ENCODE data around the gene LBHD2.
"Not testable (repeated sequence)": the region's sequence is repeated elsewhere in the genome, so short reads cannot be mapped to it uniquely, and the experiment has no call there.

The LBHD2 gene

GRCh38 chr14:103119527-103119926 lies 35.5 kb downstream of the LBHD2 start:
- DNase-seq (ENCODE audit: low read depth in 2 of 2), result not testable (repeated sequence)

- DNase-seq (ENCODE audit: low read depth in 2 of 2), result no peak
These were observed 37.3 kb downstream of the LBHD2 start for GRCh38 chr14:103121121-103121845.

GRCh38 chr14:103121846-103122584 lies 38.0 kb downstream of the LBHD2 start:
- DNase-seq (ENCODE audit: low read depth in 2 of 2), result no peak

- no peak for DNase-seq (ENCODE audit: low read depth in 2 of 2)
These were observed 38.6 kb downstream of the LBHD2 start for GRCh38 chr14:103122585-103122946.

- no peak for DNase-seq (ENCODE audit: low read depth in 2 of 2)
These were observed 39.1 kb downstream of the LBHD2 start, which contains the start of gene TNFAIP2 for GRCh38 chr14:103122947-103123633. Gene TNFAIP2, plus strand, starts transcription at chr14:103123461. Its CDS starts 2,997 bp downstream, at chr14:103126458.

GRCh38 chr14:103123634-103124500 lies 39.9 kb downstream of the LBHD2 start:
- no peak for DNase-seq (ENCODE audit: low read depth in 2 of 2)

GRCh38 chr14:103124501-103125001 lies 40.5 kb downstream of the LBHD2 start:
- DNase-seq (ENCODE audit: low read depth in 2 of 2), result no peak

GRCh38 chr14:103125098-103126070 lies 41.4 kb downstream of the LBHD2 start:
- DNase-seq (ENCODE audit: low read depth in 2 of 2), result no peak

GRCh38 chr14:103126088-103126872 lies 42.3 kb downstream of the LBHD2 start:
- DNase-seq (ENCODE audit: low read depth in 2 of 2), result no peak

GRCh38 chr14:103126873-103127304 lies 42.9 kb downstream of the LBHD2 start:
- DNase-seq (ENCODE audit: low read depth in 2 of 2), result no peak

GRCh38 chr14:103127356-103127755 lies 43.3 kb downstream of the LBHD2 start:
- DNase-seq (ENCODE audit: low read depth in 2 of 2), result no peak

GRCh38 chr14:103127861-103128598 lies 44.0 kb downstream of the LBHD2 start:
- no peak for DNase-seq (ENCODE audit: low read depth in 2 of 2)

GRCh38 chr14:103128631-103129300 lies 44.8 kb downstream of the LBHD2 start:
- no peak for DNase-seq (ENCODE audit: low read depth in 2 of 2)

GRCh38 chr14:103129301-103130016 lies 45.4 kb downstream of the LBHD2 start:
- no peak for DNase-seq (ENCODE audit: low read depth in 2 of 2)

GRCh38 chr14:103130017-103130764 lies 46.2 kb downstream of the LBHD2 start:
- DNase-seq (ENCODE audit: low read depth in 2 of 2), result no peak

GRCh38 chr14:103130965-103131364 lies 47.0 kb downstream of the LBHD2 start:
- no peak for DNase-seq (ENCODE audit: low read depth in 2 of 2)

- no peak for DNase-seq (ENCODE audit: low read depth in 2 of 2)
These were observed 47.6 kb downstream of the LBHD2 start for GRCh38 chr14:103131580-103131979.

Measured in stimulated activated CD8-positive, alpha-beta memory T cell treated with anti-CD3 and anti-CD28 coated beads, Interleukin-15, amount 100 ng/mL, for 4 hours (primary cell).